ENCODE results near the gene NCKAP5L.

Gene NCKAP5L

DNA sequence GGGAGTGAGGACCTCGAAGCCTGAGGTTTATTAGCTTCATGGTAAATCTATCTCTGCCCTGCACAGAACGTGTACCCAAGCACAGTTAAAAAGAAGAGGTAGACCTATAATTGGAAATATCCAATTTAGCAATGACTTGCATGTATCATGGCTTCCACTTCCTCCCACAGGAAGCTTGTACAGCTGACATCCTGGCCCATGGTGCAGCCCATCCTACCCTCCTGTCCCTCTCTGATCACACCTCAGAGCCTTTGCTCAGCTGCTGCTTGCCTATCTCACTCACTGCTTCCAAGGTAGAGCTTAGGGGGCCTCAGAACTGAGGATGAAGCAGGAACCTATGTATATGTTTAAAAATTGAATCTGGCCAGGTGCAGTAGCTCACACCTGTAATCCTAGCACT is 18.9 kb upstream of the NCKAP5L start:
- TF ChIP-seq POLR2A (IDR thresholded peaks at IDR 0.05; ENCODE audit: low read length) (no peak), GATA1 (IDR thresholded peaks at IDR 0.05; ENCODE audit: low read depth, low read length) (no peak)
- DNase-seq: no peak

DNA sequence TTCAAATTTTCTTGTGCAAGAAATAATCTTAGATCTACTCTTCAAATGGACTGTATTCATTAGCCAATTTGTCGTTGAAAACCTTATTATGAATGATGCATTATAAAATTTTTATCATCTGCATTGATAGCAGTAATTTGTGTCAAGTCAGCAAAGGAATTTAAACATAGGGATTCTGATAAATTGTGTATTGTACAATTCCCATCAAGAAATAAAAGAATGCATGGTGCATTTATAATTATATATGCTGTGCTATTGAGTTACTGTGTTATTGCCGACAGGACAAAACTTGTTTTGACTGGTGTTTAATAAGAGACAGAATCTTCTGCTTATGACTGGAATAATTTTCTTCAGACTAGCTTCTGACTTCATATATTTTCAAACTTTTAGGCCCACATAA is 17.8 kb upstream of the NCKAP5L start:
- no peak for DNase-seq
- no peak for TF ChIP-seq GATA1 (IDR thresholded peaks at IDR 0.05; ENCODE audit: low read depth, low read length)
- no peak for TF ChIP-seq POLR2A (IDR thresholded peaks at IDR 0.05; ENCODE audit: low read length)

- TF ChIP-seq POLR2A (IDR thresholded peaks at IDR 0.05; ENCODE audit: low read length) (no peak), GATA1 (IDR thresholded peaks at IDR 0.05; ENCODE audit: low read depth, low read length) (no peak)
Measured at GRCh38 chr12:49843876-49844437, 15.7 kb upstream of the NCKAP5L start.

DNA sequence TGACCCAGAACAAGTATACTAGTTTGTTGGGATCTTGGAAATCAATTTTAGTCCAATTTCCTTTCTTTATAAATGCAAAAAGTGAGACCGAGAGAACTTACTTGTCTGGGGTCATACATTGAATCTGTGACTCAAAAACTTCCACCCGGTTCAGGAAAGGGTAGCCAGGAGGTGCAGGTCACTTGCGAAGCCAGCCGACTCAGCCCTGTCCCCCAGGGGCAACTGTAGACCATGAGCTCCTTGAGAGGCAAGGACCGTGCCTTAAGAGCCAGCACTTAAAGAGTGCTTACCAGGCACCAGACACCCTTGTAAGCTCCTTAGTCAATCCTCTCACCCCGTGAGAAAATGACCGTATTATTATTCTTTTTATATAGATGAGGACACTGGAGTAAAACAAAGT is 15.2 kb upstream of the NCKAP5L start:
- DNase-seq: no peak
- TF ChIP-seq POLR2A (IDR thresholded peaks at IDR 0.05; ENCODE audit: low read length) (no peak), GATA1 (IDR thresholded peaks at IDR 0.05; ENCODE audit: low read depth, low read length) (no peak)

More at GRCh38 chr12:49843876-49844437, 15.7 kb upstream of the NCKAP5L start:
- DNase-seq: no peak

DNA sequence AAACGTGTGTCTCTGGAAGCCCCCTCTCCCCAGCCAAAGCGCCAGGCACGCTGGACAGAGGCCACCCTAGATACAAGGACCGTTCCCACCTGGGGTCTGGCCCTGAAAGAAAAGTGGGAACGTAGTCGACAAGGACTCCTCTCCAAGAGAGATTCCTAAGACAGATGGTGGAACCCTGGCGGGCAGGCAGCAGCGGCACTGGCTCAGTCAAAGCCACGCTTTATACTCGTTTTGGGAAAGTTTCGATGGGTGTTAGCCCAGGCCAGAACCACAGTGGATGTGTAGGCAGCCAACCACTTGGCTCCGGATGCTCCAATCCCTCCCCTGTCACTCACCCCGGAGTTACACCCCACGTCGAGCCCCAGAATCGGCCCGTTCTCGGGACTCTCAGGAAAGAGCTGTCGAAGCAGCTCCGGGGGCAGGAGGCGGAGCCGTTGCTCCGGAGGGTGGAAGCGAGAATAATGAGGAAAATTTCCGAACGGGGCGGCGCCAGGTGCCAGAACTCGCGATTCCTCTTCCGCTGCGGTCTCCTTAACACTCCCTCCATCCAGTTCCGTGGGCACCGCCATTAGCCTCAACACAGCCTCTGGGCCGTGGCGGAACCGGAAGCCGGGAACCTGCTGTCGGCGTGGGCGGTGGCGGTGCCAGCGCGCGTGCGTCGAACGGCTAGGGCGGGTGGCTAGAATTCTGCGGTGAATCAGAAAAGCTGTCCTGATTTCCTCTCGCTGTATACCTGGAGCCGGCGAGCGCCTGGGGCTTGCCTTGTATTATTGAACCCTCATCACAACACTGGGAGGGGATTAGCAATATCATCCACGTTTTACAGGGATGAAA is 14.5 kb upstream of the NCKAP5L start, which contains the start of gene BCDIN3D:
BCDIN3D (minus strand) TSS at position 588 of the 834 bp plus-strand sequence; CDS start at position 569, 19 bp downstream.
- TF ChIP-seq GATA1 (IDR thresholded peaks at IDR 0.05; ENCODE audit: low read depth, low read length) (no peak), POLR2A (IDR thresholded peaks at IDR 0.05; ENCODE audit: low read length) (peak; percentile 90)
- peak; percentile 87 to 92 for DNase-seq

GRCh38 chr12:49838973-49839633 is 10.9 kb upstream of the NCKAP5L start:
- TF ChIP-seq POLR2A (IDR thresholded peaks at IDR 0.05; ENCODE audit: low read length) (no peak), GATA1 (IDR thresholded peaks at IDR 0.05; ENCODE audit: low read depth, low read length) (no peak)
- DNase-seq: peak; percentile 42 to 61

GRCh38 chr12:49832836-49833421 is 4.7 kb upstream of the NCKAP5L start:
- TF ChIP-seq GATA1 (IDR thresholded peaks at IDR 0.05; ENCODE audit: low read depth, low read length) (no peak), POLR2A (IDR thresholded peaks at IDR 0.05; ENCODE audit: low read length) (no peak)
- DNase-seq: peak in 1 of 2 experiments; percentile 44

DNA sequence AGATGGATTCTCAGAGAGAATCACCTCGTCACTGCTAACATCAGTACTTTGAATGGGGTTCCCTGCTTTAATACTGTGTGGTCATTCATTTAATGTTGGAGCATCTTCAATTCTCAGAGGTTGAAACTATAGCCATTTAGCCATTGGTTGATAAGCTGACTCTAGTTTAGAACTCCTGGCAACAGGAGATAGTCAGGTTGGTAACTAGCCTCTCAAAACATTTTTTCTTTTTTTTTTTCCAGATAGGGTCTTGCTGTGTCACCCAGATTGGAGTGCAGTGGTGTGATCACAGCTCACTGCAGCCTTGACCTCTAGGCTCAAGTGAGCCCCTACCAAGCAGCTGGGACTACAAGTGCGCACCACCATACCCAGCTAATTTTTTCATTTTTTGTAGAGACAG is 3.5 kb upstream of the NCKAP5L start:
- peak in 1 of 2 experiments; percentile 9 for DNase-seq
- no peak for TF ChIP-seq POLR2A (IDR thresholded peaks at IDR 0.05; ENCODE audit: low read length)
- no peak for TF ChIP-seq GATA1 (IDR thresholded peaks at IDR 0.05; ENCODE audit: low read depth, low read length)

DNA sequence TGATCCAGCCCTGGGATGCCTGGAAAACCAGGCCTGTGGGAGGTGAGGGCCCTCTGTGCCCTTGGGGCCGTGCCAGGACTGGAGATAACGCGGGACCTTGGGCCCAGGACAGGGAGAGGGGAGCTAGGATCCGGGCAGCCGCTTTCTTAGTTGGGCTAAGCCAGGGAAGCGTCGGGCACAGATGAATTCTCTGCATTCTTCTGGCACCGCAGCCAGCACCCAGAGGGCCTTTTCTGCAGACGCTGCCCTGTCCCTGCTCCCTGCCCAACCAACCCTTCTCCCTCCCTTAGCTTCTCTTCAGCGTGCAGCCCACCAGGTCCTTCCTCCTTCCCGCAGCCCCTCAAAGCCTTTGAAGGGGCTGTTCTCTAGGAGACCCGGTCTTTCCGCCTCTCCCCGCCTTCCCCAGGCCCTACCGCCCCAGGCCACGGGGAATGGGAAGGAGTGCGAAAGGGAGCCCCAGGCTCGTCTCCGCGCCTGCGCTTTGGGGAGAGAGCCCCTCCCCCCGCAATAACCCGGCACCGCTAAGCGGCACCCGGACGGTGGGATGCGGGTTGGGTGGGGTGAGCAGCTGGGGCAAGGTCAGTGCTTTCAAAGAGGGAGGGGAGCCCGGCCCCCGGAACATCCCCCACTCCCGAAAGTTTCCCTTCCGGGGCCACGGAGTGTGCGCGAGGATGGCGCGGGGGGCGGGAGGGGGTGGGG is 663 bp downstream of the NCKAP5L start:
- no peak for DNase-seq
- TF ChIP-seq GATA1 (IDR thresholded peaks at IDR 0.05; ENCODE audit: low read depth, low read length) (no peak), POLR2A (IDR thresholded peaks at IDR 0.05; ENCODE audit: low read length) (no peak)

DNA sequence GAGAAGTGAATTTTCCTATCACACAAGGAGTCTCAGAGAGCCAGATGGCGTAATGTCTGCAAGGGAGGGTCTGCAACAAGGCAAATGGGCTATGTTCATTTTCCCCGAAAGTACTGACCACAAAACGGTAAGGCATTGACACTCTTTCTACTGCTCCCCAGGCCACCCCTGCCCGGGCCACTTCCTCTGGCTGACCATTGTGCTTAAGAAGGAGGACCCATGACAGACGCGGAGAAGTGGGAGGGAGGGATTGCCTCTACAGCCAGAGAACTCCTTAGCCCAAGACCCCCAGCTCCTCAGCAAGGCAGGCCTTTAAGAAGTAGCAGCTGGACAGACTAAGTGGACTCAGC is 1.2 kb downstream of the NCKAP5L start:
- TF ChIP-seq GATA1 (IDR thresholded peaks at IDR 0.05; ENCODE audit: low read depth, low read length) (no peak), POLR2A (IDR thresholded peaks at IDR 0.05; ENCODE audit: low read length) (no peak)
- peak in 1 of 2 experiments; percentile 13 for DNase-seq

- no peak for TF ChIP-seq POLR2A (IDR thresholded peaks at IDR 0.05; ENCODE audit: low read length)
- no peak for TF ChIP-seq GATA1 (IDR thresholded peaks at IDR 0.05; ENCODE audit: low read depth, low read length)
- DNase-seq: no peak
Measured at GRCh38 chr12:49825971-49826421, 2.2 kb downstream of the NCKAP5L start.

DNA sequence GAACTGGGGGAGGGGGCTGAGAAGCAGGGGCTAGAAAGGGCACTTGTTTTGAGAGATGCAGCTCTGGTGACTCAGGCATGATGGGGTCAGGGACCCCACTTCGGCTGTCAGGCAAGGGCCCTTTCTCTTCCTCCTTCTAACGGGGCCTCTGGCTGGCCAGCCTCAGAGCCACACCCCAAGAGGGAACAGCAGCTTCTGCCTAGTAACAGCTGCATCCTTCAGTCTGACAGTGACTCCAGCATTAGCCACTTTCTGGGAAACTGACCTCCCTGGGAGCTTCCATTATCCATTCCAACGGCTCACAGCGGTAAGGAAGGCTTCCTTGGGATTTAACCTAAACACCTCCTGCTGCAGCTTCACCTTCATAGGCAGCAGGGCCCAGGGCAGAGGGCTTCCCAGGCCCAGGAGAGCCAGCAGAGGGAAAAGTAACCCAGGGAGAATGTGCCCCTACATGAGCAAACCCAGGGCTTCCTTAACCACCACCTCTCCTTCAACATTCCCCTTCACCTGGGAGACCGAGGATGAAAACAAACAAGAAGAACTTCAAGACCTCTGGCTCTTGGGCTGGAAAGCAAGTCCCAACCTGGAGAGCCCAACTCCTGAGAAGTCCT is 2.7 kb downstream of the NCKAP5L start:
- TF ChIP-seq POLR2A (IDR thresholded peaks at IDR 0.05; ENCODE audit: low read length): no peak
- no peak for TF ChIP-seq GATA1 (IDR thresholded peaks at IDR 0.05; ENCODE audit: low read depth, low read length)
- peak in 1 of 2 experiments; percentile 13 for DNase-seq

DNA sequence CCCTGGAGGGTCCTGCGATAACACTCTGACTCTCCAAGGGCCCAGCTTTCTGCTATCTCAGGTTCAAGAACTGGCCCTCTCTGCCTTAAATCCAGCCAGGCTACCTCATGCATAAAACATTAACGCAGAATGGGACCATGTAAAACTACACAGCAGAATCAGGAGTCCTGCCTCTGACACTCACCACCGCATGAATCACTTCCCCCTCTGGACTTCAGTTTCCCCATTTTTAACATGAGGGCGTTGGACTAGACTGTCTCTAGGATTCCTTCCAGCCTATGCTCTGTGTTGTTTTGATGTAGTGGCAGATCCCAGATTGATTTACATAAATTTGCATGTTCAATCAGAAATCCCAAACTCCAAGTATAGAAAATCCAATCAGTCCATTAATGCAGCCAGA is 3.3 kb downstream of the NCKAP5L start:
- TF ChIP-seq GATA1 (IDR thresholded peaks at IDR 0.05; ENCODE audit: low read depth, low read length): no peak
- no peak for TF ChIP-seq POLR2A (IDR thresholded peaks at IDR 0.05; ENCODE audit: low read length)
- DNase-seq: peak in 1 of 2 experiments; percentile 13

Data from erythroblast (primary cell).